Central memory CD4-positive, alpha-beta T cell (primary cell): ENCODE results near the gene OR4D2.

Experiments
- DNase-seq: peaks from one replicate; pipeline ENCODE4 v3.0.0; 2022

OR4D2 gene

DNA sequence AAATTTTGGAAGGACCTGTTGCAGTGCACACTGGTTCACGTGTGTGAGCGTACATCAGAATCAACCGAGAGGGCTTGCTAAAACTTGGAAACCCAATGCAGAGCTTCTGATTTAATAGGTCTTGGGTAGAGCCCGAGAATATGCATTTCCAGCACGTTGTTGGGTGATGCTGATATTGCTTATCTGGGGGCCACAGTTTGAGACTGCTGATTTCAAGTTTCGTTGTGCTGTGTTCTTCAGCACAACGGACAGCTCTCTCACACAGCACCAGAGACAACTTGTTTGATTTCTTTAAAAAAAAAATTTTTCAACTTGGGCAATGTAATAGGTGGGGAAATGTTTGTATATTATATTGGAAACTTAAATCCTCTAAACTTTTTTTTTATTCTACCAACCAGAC, 9.4 kb downstream of the OR4D2 start:
- DNase-seq, result no peak

GRCh38 chr17:58181796-58182195, 15.0 kb downstream of the OR4D2 start:
- DNase-seq, result no peak

DNA sequence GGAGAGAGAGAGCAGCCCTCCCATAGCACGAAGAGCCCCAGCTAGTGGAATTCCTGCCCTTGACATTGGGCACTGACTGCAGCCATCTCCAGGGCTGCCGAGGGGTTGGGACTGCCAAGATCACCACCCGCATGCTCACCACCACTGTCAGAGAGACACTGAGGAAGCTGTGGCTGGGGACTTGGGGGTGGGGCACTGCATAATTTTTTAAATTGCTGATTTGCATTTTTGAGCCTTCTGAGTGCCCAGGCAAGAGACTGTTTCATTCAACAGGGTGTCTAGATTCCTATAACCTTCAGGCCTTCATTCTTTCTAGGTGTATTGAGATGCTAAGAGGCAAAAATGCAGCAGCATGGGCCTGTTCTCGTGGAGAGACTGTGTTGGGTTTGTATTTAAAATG, 16.7 kb downstream of the OR4D2 start:
- DNase-seq, result no peak

DNA sequence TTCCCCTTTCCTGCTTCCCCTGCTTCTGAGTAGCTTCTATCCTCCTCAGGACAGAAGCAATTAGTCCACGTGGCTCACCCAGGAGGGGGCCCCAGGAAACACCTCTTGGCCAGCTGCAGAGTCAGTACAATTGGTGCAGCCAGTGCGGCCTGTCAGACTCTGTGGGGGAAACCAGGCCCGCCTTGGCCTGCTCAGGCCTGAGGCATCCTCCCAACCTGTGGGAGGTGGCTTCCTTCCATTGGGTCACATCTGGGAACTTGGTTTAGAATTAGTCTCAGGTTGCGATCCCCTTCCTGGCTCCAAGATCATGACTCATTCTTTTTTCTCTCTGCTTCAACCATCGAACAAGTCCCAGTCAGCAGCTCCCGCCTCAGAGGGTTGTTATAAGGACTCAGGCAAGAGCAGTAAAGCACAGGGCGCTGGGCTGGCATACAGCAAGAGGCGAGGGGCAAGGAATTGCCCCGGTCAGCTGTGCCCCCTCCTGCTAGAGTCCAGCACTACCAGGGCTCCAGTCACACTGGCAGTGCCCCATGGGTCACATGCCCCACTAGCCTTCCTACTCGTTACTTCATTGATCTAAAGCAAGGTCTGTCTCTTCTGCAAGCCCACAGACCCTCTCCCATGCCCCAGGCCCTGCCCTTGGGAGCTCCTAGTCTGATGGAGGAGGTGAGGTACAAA, 17.7 kb downstream of the OR4D2 start:
- DNase-seq, result no peak

DNA sequence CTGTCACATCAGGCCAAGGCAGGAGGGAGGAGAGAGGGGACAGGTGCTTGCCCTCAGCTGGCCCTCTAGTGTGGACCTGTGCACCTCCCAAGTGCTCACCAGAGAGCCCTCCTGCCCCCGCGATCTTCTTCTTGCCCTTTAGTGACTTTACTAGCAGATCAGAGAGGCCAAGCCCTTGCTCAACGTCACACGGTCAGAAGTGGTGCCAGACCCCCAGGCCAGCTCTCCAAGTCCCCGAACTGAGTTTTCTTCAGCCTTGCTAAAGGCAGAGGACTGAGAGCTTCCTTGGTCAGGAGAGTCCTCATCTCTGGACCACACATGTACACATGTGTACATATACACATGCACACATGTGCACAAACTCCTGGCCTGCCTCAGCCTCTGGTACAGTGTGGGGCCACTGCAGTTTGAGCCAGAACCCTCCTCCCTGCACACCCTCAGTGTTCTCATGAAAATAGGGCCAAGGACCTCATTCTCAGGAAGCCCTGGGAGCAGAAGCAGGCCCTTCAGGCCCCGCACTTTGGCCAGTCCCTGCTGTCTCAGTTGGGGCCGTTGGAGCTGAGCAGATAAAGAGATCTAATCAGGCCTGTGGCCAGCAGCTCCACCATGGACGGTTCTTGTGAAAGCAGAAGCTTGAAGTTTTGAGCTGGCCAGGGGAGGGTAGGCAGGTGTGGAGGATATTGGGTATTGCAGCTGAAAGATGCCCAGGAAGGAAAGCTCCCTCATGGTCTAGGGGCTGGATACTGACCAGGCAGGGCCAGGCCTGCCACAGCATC, 18.4 kb downstream of the OR4D2 start:
- no peak for DNase-seq

DNA sequence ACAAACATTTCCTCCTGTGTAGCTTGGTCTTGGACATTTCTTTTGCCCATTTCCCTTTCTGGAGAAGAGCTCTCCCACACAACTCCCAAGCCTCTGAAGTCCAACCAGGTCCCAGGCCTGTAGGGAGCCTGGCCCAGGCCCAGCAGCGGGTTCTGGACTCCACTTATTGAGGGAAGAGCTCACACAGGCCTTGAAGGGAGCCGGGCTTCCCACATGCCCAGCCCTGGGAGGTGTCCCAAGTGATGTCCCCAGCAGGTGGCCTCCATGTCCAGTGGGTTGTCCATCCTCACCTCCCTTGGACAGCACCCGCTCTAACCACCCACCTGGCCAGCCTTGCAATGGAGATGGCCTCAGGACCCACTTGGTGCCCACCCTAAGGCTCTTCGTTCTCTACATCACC, 19.8 kb downstream of the OR4D2 start:
- no peak for DNase-seq

- no peak for DNase-seq
These were observed 20.3 kb downstream of the OR4D2 start for GRCh38 chr17:58187063-58187462.

DNA sequence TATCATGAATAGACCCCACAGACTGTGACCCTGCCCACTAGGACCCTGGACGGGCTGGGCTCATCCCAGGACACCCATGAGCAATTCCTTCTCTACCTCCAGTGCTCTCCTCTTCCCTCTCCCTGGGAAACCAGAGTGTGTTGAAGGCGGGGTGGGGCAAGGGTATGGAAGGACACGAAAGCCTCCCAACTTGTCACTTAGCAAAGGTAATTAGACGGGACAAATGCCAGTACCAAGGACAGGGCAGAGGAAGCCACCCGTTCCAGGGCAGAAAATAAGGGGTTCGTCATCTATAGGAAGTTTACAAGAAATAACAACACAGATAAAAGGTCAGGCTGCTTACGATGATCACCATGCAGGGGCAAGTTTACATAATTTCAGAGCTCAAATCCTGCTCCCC, 20.9 kb downstream of the OR4D2 start:
- no peak for DNase-seq

GRCh38 chr17:58189436-58190146, 22.8 kb downstream of the OR4D2 start:
- DNase-seq, result no peak

- no peak for DNase-seq
These were observed 24.6 kb downstream of the OR4D2 start for GRCh38 chr17:58191241-58191896.

DNA sequence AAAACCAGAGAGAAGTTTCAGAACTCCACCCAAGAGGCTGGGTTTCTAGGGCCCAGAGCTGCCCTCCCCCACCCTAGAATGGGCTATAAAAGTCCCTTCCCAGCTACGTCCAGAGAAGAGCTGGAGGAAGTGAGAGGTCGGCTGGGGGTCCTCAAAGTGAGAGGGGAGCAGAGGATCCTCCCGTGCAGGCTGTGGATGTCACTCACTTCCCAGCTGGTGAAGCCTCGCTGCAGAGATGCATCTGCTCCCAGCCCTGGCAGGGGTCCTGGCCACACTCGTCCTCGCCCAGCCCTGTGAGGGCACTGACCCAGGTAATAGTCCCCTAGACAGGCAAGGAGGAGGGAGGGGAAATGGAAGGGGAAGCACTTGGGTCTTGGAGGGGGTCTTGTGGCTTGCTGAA, 25.8 kb downstream of the OR4D2 start, which contains the start of gene EPX:
Gene EPX (plus strand): TSS at position 115 of the 400 bp plus-strand sequence. CDS start 121 bp downstream, at position 236.
- no peak for DNase-seq

GRCh38 chr17:58193641-58194255, 27.0 kb downstream of the OR4D2 start:
- DNase-seq, result no peak

DNA sequence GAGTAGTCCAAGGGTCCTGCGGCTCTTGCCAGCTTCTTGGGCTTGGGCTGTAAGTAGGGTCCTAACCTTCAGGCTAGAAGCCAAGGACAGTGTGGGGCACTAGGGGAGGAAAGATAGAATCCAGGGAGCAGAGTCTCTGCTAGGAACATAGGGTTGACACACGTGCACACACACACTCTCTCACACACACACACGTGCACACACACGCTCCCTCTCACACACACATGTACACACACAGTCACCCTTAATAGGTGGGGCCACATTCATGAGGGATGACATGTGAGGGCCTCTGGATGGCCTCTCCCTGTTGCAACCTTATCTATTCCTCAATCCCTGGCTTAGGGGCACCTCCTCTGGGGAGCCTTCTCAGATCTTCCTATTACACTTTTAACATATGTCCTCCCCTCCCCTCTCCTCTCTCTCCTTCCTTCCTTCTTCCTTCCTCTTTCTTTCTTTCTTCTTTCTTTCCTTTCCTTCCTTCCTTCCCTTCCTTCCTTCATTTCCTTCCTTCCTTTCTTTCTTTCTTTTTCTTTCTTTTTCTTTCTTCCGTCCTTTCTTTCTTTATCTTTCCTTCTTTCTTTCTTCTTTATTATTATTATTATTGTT, 28.8 kb downstream of the OR4D2 start:
- DNase-seq, result no peak

DNA sequence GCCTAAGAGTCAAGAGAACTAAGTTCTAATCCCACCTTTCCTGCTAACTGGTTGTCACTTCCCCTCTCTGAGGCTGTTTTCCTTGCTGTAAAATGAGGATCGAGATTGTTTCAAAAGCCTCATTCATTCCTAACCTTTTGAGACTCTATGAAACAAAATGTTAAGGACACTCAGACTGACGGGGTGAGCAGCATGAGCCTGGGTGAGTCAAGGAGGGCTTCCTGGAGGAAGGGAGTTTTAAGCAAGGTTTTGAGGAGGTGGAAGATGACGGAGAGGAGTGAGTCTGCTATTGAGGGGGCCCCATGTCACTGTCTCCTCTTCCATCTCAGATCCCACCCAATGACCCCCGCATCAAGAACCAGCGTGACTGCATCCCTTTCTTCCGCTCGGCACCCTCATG, 29.8 kb downstream of the OR4D2 start:
- DNase-seq, result no peak

- DNase-seq, result peak; percentile 16
These were observed 33.3 kb downstream of the OR4D2 start for GRCh38 chr17:58200024-58200633.

DNA sequence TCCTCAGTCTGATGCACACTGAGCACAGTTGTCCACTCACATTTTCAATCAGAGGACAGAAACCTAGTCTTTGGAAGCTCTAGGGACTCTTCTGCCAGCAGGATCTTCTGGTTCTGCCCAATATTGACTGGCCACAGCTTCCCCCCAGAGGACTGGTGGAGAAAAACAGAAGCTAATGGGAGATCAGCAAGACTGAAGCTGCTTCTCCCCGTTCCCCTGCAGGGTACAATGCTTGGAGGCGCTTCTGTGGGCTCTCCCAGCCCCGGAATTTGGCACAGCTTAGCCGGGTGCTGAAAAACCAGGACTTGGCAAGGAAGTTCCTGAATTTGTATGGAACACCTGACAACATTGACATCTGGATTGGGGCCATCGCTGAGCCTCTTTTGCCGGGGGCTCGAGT, 36.1 kb downstream of the OR4D2 start:
- no peak for DNase-seq

- no peak for DNase-seq
These were observed 38.0 kb downstream of the OR4D2 start for GRCh38 chr17:58204796-58205195.

DNA sequence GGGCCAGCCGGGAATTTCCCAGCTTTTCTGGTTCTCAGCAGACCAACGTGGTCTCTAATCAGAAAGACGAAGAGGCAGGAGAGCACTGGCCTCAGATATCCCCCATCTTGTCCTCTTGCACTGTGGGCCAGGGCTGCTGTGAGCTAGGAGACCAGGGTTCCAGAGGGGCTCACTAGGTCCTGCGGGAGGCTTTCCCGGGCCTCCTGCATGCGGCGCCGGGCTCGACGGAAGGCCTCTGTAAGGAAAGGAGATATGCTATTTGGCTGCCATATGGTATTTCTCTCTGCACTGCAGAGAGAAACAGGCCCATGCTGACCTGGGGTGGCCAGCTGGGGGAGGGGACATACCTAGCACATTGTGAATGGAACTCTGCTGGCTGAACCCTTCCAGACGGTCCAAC, 39.2 kb downstream of the OR4D2 start:
- no peak for DNase-seq

DNA sequence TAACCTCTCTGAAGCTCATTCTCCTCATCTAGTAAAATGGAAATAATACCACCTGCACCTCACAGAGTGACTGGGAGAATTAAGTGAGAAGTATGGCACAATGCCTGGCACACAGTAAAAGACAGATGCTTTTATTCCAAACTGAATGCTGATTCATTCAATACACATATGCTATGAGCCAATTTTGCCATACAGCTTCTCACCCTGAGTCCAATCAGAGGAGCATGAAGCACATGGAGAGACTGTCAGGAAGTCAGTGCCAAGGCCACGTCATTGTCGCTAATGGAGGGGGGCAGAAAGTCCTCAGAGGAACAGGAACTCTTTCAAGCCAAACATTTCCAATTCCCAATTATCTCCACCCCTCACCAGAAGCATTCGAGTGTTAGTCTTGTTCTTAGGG, 40.7 kb downstream of the OR4D2 start:
- no peak for DNase-seq

DNA sequence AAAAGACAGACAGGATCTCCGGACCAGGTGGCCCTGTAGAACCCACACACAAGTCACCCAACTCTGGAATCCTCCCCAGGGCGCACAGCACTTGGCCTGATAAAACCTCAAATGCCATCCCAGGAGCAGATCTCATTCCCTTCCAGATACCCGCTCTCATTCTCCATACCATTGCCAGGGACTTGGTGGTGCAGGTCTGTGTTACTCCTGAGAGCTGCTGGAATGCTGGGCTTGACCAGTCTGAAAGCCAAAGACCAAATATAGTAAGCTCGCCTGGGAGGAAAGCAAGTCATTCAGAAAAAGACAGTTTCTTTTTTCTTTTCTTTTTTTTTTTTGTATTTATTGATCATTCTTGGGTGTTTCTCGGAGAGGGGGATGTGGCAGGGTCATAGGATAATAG, 41.6 kb downstream of the OR4D2 start:
- DNase-seq, result no peak

DNA sequence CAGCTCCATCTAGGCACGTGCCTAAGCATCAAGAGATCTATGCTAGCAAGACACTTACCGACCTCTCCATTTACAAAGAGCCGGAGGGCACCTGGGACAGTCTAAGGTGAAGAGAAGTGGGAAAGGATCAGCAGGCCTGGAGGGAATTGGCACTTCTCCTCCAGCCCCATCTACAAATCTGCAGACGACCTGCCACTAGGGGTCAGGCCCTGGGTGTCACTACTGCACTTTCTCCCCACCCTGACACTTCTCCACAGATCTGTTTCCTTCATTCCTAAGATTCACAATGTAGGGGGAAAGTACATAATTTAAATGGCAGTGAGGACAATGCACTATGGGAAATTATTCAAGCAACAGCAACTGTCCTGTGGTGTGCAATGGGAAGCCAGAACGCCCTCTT, 44.1 kb downstream of the OR4D2 start:
- DNase-seq, result no peak

- DNase-seq, result no peak
These were observed 48.9 kb downstream of the OR4D2 start for GRCh38 chr17:58215685-58216084.
